Panc1 (cell line): ENCODE measurements around the gene ABCA7.

Source experiments
- POLR2AphosphoS5 ChIP-seq: IDR thresholded peaks from 2 replicates; pipeline ENCODE4 v1.6.1; 2012; ENCODE audit warnings: mild to moderate bottlenecking, low read depth, low read length, moderate library complexity
- TF ChIP-seq, protein P1 (sequence below): fragments of 450-650 bp; IDR thresholded peaks from 2 replicates; pipeline ENCODE4 v1.5.1; 2017; ENCODE audit warnings: mild to moderate bottlenecking
- TF ChIP-seq, protein P2 (sequence below), 2 experiments: IDR thresholded peaks; 2 replicates each; pipeline ENCODE4 v1.6.1; 2011 to 2012; ENCODE audit warnings: low read depth in 2 of 2, control low read depth in 1 of 2, low read length in 1 of 2, mild to moderate bottlenecking in 1 of 2, moderate library complexity in 1 of 2; ENCODE audit not compliant: insufficient read depth in 1 of 2

DNA sequence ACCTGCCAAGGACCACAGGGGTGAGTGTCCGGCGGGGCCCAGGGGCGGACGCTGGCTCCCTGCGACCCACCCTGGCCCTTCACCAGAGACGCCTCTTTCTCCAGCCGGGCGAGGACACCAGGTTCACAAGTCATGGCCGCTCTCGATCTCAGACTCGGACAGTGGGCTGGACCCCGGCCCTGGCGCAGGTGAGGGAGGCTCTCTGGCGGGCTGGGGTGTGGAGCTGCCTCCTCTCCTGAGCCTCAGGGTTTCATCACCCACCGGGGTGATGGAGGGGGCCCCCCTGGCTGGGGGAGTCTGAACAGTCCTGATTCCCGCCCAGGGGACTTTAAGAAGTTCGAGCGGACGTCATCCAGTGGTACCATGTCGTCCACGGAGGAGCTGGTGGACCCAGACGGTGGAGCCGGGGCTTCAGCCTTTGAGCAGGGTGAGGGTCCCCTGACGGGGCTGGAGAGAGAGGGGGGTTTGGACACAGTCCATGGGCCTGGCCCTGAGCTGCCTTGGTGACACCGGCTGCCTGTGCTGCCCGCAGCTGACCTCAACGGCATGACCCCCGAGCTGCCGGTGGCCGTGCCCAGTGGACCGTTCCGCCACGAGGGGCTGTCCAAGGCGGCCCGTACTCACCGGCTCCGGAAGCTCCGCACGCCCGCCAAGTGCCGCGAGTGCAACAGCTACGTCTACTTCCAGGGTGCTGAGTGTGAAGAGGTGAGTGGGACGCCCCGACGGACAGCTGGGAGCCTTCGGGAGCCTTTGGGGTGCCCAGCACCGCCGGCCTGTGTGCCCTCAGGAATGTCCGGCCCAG is 40.7 kb downstream of the ABCA7 start:
- TF ChIP-seq POLR2AphosphoS5: no peak
- TF ChIP-seq, protein P1, sequence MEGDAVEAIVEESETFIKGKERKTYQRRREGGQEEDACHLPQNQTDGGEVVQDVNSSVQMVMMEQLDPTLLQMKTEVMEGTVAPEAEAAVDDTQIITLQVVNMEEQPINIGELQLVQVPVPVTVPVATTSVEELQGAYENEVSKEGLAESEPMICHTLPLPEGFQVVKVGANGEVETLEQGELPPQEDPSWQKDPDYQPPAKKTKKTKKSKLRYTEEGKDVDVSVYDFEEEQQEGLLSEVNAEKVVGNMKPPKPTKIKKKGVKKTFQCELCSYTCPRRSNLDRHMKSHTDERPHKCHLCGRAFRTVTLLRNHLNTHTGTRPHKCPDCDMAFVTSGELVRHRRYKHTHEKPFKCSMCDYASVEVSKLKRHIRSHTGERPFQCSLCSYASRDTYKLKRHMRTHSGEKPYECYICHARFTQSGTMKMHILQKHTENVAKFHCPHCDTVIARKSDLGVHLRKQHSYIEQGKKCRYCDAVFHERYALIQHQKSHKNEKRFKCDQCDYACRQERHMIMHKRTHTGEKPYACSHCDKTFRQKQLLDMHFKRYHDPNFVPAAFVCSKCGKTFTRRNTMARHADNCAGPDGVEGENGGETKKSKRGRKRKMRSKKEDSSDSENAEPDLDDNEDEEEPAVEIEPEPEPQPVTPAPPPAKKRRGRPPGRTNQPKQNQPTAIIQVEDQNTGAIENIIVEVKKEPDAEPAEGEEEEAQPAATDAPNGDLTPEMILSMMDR: no peak
- TF ChIP-seq, protein P2, sequence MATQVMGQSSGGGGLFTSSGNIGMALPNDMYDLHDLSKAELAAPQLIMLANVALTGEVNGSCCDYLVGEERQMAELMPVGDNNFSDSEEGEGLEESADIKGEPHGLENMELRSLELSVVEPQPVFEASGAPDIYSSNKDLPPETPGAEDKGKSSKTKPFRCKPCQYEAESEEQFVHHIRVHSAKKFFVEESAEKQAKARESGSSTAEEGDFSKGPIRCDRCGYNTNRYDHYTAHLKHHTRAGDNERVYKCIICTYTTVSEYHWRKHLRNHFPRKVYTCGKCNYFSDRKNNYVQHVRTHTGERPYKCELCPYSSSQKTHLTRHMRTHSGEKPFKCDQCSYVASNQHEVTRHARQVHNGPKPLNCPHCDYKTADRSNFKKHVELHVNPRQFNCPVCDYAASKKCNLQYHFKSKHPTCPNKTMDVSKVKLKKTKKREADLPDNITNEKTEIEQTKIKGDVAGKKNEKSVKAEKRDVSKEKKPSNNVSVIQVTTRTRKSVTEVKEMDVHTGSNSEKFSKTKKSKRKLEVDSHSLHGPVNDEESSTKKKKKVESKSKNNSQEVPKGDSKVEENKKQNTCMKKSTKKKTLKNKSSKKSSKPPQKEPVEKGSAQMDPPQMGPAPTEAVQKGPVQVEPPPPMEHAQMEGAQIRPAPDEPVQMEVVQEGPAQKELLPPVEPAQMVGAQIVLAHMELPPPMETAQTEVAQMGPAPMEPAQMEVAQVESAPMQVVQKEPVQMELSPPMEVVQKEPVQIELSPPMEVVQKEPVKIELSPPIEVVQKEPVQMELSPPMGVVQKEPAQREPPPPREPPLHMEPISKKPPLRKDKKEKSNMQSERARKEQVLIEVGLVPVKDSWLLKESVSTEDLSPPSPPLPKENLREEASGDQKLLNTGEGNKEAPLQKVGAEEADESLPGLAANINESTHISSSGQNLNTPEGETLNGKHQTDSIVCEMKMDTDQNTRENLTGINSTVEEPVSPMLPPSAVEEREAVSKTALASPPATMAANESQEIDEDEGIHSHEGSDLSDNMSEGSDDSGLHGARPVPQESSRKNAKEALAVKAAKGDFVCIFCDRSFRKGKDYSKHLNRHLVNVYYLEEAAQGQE (IDR thresholded peaks at IDR 0.05; ENCODE audit: insufficient read depth in 1 of 2, low read depth in 2 of 2, low read length in 1 of 2): no peak
